B cell (primary cell): ENCODE measurements around the gene GBE1.
"Not testable (repeated sequence)": the region's sequence is repeated elsewhere in the genome, so short reads cannot be mapped to it uniquely, and the experiment has no call there.

Source experiments
- EZH2 ChIP-seq: IDR thresholded peaks from 2 replicates; pipeline ENCODE4 v1.6.1; 2012; ENCODE audit warnings: borderline replicate concordance, low read depth, mild to moderate bottlenecking, moderate library complexity, low read length; ENCODE audit not compliant: insufficient read depth, poor library complexity, severe bottlenecking
- TF ChIP-seq, protein P1 (sequence below): fragments of 200-600 bp; IDR thresholded peaks from one replicate; pipeline ENCODE4 v1.8.0; 2022; ENCODE audit warnings: antibody characterized with exemption, mild to moderate bottlenecking

DNA sequence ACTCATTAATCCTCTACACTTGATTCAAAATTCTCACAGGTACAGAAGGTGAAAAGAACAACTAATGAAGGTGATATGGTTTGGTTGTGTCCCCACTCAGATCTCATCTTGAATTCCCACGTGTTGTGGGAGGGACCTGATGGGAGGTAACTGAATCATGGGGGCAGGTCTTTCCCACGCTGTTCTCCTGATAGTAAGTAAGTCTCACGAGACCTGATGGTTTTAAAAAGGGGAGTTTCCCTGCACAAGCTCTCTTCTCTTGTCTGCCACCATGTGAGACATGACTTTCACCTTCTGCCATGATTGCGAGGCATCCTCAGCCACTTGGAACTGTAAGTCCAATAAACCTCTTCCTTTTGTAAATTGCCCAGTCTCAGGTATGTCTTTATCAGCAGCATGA is 2.7 kb downstream of the GBE1 start:
- TF ChIP-seq, protein P1, sequence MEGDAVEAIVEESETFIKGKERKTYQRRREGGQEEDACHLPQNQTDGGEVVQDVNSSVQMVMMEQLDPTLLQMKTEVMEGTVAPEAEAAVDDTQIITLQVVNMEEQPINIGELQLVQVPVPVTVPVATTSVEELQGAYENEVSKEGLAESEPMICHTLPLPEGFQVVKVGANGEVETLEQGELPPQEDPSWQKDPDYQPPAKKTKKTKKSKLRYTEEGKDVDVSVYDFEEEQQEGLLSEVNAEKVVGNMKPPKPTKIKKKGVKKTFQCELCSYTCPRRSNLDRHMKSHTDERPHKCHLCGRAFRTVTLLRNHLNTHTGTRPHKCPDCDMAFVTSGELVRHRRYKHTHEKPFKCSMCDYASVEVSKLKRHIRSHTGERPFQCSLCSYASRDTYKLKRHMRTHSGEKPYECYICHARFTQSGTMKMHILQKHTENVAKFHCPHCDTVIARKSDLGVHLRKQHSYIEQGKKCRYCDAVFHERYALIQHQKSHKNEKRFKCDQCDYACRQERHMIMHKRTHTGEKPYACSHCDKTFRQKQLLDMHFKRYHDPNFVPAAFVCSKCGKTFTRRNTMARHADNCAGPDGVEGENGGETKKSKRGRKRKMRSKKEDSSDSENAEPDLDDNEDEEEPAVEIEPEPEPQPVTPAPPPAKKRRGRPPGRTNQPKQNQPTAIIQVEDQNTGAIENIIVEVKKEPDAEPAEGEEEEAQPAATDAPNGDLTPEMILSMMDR, result not testable (repeated sequence)
- not testable (repeated sequence) for TF ChIP-seq EZH2
